Body of pancreas (tissue), 4 donors: Measurements from ENCODE around the gene PCBP3. TPM values are rescaled to one million over a fixed set of nuclear protein-coding genes. Genes with fewer than 3 reads are reported as not detected.

Source experiments
- ATAC-seq: fragments of 150-250 bp; one replicate; pipeline ENCODE4 v1.9.1; 2016
- DNase-seq, 4 donors: peaks; one replicate each; pipeline ENCODE4 v3.0.0-alpha.2; 2019
- H3K27ac ChIP-seq, 4 donors: fragments of 200-600 bp; sonication (generic); 1 replicate in 3 of 4; 2 replicates in 1 of 4; pipeline versions ENCODE4 v1.5.1 to v1.6.1; 2016 to 2019; ENCODE audit warnings: mild to moderate bottlenecking in 1 of 4, mixed read lengths in 1 of 4, moderate library complexity in 1 of 4
- H3K27me3 ChIP-seq, 2 donors: fragments of 200-600 bp; sonication (generic); one replicate each; pipeline ENCODE4 v1.6.0; 2016; ENCODE audit warnings: mild to moderate bottlenecking in 1 of 2
- H3K36me3 ChIP-seq, 2 donors: fragments of 200-600 bp; sonication (generic); replicated peaks in 1 of 2; 2 replicates each; pipeline ENCODE4 v1.5.1; 2016; ENCODE audit warnings: low read depth in 2 of 2; ENCODE audit not compliant: insufficient read depth in 1 of 2
- H3K4me1 ChIP-seq: fragments of 200-600 bp; sonication (generic); one replicate; pipeline ENCODE4 v1.6.0; 2016
- H3K4me3 ChIP-seq, 2 donors: fragments of 200-600 bp; sonication (generic); 1 replicate in 1 of 2; 2 replicates in 1 of 2; pipeline ENCODE4 v1.5.1; 2016 to 2019
- H3K9me3 ChIP-seq, 3 donors: fragments of 200-600 bp; sonication (generic); 1 replicate in 2 of 3; 2 replicates in 1 of 3; pipeline ENCODE4 v1.5.1; 2016
- CTCF ChIP-seq, 7 experiments: fragments of 450-650 bp in 4 of 7; fragments of 200-600 bp in 3 of 7; sonication (generic) in 3 of 7; IDR thresholded peaks; one replicate each; pipeline ENCODE4 v1.5.1; 2016 to 2019; ENCODE audit warnings: antibody characterized with exemption in 7 of 7
- POLR2A ChIP-seq, 3 donors: fragments of 450-650 bp; IDR thresholded peaks; one replicate each; pipeline ENCODE4 v1.6.1; 2016; ENCODE audit warnings: antibody characterized with exemption in 3 of 3, mild to moderate bottlenecking in 2 of 3
- WGBS, 2 donors: methylation state at CpG; one replicate each; pipeline ENCODE4 v1.1.5; 2017; 5-methylcytosine and 5-hydroxymethylcytosine counted together
- intact Hi-C: fragments of 100-400 bp; cut with DNase I; formaldehyde crosslinking; loops from one replicate; pipeline ENCODE4 v1.15.1; 2023
- total RNA-seq, 2 donors: library from RNA; depleted of rRNA; stranded (reverse); fragments of >200 nt; gene quantifications; one replicate each; pipeline ENCODE4 v1.1.0, GENCODE V29; 2016

PCBP3 gene
- total RNA-seq, 2 donors from 2014 or later = 1.3 to 4.6 TPM

DNA sequence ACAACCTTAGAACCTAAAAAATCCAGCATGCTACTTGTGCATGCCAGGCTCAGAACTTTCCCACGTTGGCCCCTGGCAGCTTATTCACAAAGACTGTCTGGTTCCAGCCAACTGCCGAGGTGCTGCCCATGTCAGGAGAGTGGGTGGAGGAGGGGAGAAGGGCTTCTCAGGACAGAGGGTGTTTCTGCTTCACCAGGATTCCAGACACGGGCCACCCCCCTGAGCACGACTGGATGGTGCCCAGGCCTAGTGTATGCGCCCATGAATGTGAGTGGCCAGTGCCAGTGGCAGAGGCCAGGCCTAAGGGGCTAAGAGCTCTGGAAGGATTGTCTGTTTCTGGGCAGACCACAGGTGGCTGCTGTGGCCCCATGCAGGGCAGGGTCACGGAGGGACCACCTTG lies 189.9 kb downstream of the PCBP3 start:
- no peak for DNase-seq
- no peaks in the 10 kb centered on the region for H3K36me3 ChIP-seq
- H3K4me1 ChIP-seq = no peaks in the 10 kb centered on the region
- 41 to 65% methylated on average over 4 to 6 of the region's 6 CpGs for WGBS, 2 donors
- no peaks in the 10 kb centered on the region for H3K27me3 ChIP-seq
- ATAC-seq = no peak
- TF ChIP-seq POLR2A (IDR thresholded peaks at IDR 0.05) (no peak), CTCF (IDR thresholded peaks at IDR 0.05) (no peak)
- no peaks in the 10 kb centered on the region for H3K9me3 ChIP-seq
- intact Hi-C loops = no loop called here
- no peak overlapping the region for H3K4me3 ChIP-seq
- no peak overlapping the region for H3K27ac ChIP-seq

GRCh38 chr21:45834026-45834715 lies 190.6 kb downstream of the PCBP3 start:
- no peaks in the 10 kb centered on the region for H3K4me1 ChIP-seq
- no peak overlapping the region for H3K27ac ChIP-seq
- TF ChIP-seq CTCF (IDR thresholded peaks at IDR 0.05) (no peak), POLR2A (IDR thresholded peaks at IDR 0.05) (no peak)
- intact Hi-C loops = no loop called here
- ATAC-seq (no peak), DNase-seq (no peak)
- WGBS, 2 donors = 75 to 86% methylated on average over 7 to 24 of the region's 24 CpGs
- H3K9me3 ChIP-seq = no peaks in the 10 kb centered on the region
- H3K4me3 ChIP-seq = no peak overlapping the region
- no peaks in the 10 kb centered on the region for H3K36me3 ChIP-seq
- no peaks in the 10 kb centered on the region for H3K27me3 ChIP-seq

- TF ChIP-seq POLR2A (IDR thresholded peaks at IDR 0.05) = no peak
- TF ChIP-seq CTCF (IDR thresholded peaks at IDR 0.05) = no peak
- Histone ChIP-seq H3K4me1 (no peaks in the 10 kb centered on the region), H3K36me3 (no peaks in the 10 kb centered on the region), H3K9me3 (no peaks in the 10 kb centered on the region), H3K27me3 (no peaks in the 10 kb centered on the region), H3K4me3 (no peak overlapping the region), H3K27ac (no peak overlapping the region)
- no peak for DNase-seq
- 76 to 89% methylated on average over 21 to 24 of the region's 24 CpGs for WGBS, 2 donors
- no peak for ATAC-seq
- intact Hi-C loops = no loop called here
Measured at GRCh38 chr21:45834821-45835293, 191.3 kb downstream of the PCBP3 start.

GRCh38 chr21:45835301-45836267 lies 192.1 kb downstream of the PCBP3 start:
- no peaks in the 10 kb centered on the region for H3K36me3 ChIP-seq
- intact Hi-C loops = no loop called here
- no peak for DNase-seq
- H3K27me3 ChIP-seq = no peaks in the 10 kb centered on the region
- TF ChIP-seq POLR2A (IDR thresholded peaks at IDR 0.05) (no peak), CTCF (IDR thresholded peaks at IDR 0.05) (no peak)
- H3K4me3 ChIP-seq = no peak overlapping the region
- no peak for ATAC-seq
- 67 to 81% methylated on average over 4 to 21 of the region's 21 CpGs for WGBS, 2 donors
- H3K4me1 ChIP-seq = no peaks in the 10 kb centered on the region
- peaks cover 0 to 2% (median 0%) of the 10 kb centered on the region in 3 donors for H3K9me3 ChIP-seq
- H3K27ac ChIP-seq = no peak overlapping the region
